CD4-positive, CD25-positive, alpha-beta regulatory T cell (primary cell): ENCODE results near the gene LDAH. TPM values are rescaled to one million over a fixed set of nuclear protein-coding genes. Genes with fewer than 3 reads are reported as not detected.

Source experiments
- ATAC-seq, 2 donors: fragments of 150-1000 bp; cut with Tn5 transposase; one replicate each; pipeline ENCODE4 v1.10.0; 2021; ENCODE audit warnings: low read depth in 2 of 2, moderate number of reproducible peaks in 2 of 2, moderate library complexity in 1 of 2
- DNase-seq, 3 donors: peaks; one replicate each; pipeline versions ENCODE4 v3.0.0 to v3.0.0-alpha.2; 2012 to 2022; ENCODE audit warnings: mixed read lengths in 1 of 3
- H3K27ac ChIP-seq: one replicate; pipeline ENCODE4 v1.7.0; 2013; ENCODE audit warnings: mild to moderate bottlenecking, low read length; ENCODE audit not compliant: insufficient read depth, poor library complexity, severe bottlenecking
- H3K27me3 ChIP-seq: one replicate; pipeline ENCODE4 v1.7.0; 2013; ENCODE audit warnings: low read length; ENCODE audit not compliant: control insufficient read depth, insufficient read depth
- H3K36me3 ChIP-seq: one replicate; pipeline ENCODE4 v1.7.0; 2013; ENCODE audit warnings: mild to moderate bottlenecking, low read length, moderate library complexity; ENCODE audit not compliant: control insufficient read depth, insufficient read depth
- H3K4me1 ChIP-seq: 2 replicates; pipeline ENCODE4 v1.7.0; 2013; ENCODE audit warnings: mild to moderate bottlenecking, low read length; ENCODE audit not compliant: insufficient read depth, control insufficient read depth, poor library complexity, severe bottlenecking
- H3K4me3 ChIP-seq: one replicate; pipeline ENCODE4 v1.7.0; 2013; ENCODE audit warnings: low read depth, mild to moderate bottlenecking, low read length, moderate library complexity
- H3K9me3 ChIP-seq, 2 experiments: 1 replicate in 1 of 2; 2 replicates in 1 of 2; pipeline ENCODE4 v1.7.0; 2013; ENCODE audit warnings: low read length in 2 of 2, mild to moderate bottlenecking in 1 of 2, moderate library complexity in 1 of 2; ENCODE audit not compliant: control insufficient read depth in 2 of 2
- H3K27ac Mint-ChIP-seq, 3 donors: one replicate each; pipeline ENCODE4 v1.8.0; 2020 to 2022; ENCODE audit warnings: mild to moderate bottlenecking in 3 of 3, mixed read lengths in 3 of 3, moderate library complexity in 2 of 3
- H3K27me3 Mint-ChIP-seq: one replicate; pipeline ENCODE4 v1.8.0; 2022; ENCODE audit warnings: mild to moderate bottlenecking, mixed read lengths
- H3K36me3 Mint-ChIP-seq: one replicate; pipeline ENCODE4 v1.8.0; 2020; ENCODE audit warnings: mixed read lengths
- H3K4me1 Mint-ChIP-seq, 4 donors: one replicate each; pipeline ENCODE4 v1.8.0; 2020 to 2022; ENCODE audit warnings: mixed read lengths in 4 of 4, mild to moderate bottlenecking in 1 of 4
- H3K4me3 Mint-ChIP-seq, 4 donors: one replicate each; pipeline ENCODE4 v1.8.0; 2020 to 2022; ENCODE audit warnings: mild to moderate bottlenecking in 4 of 4, mixed read lengths in 4 of 4, moderate library complexity in 3 of 4
- H3K9me3 Mint-ChIP-seq, 7 donors: one replicate each; pipeline ENCODE4 v1.8.0; 2020 to 2022; ENCODE audit warnings: mixed read lengths in 7 of 7, mild to moderate bottlenecking in 3 of 7, moderate library complexity in 2 of 7
- polyA plus RNA-seq, 4 donors: library from polyadenylated mRNA; unstranded; fragments of 300-500 nt; fragmentation: Illumina TruSeq; gene quantifications; one replicate each; pipeline ENCODE4 v1.2.3, GENCODE V29; 2021
- total RNA-seq: library from RNA; stranded (reverse); gene quantifications from one replicate; pipeline ENCODE4 v1.2.3, GENCODE V29; 2022

LDAH gene
- total and polyA plus RNA-seq, 5 donors from 2014 or later: 13.8 to 16.8 (median 14.9) TPM

DNA sequence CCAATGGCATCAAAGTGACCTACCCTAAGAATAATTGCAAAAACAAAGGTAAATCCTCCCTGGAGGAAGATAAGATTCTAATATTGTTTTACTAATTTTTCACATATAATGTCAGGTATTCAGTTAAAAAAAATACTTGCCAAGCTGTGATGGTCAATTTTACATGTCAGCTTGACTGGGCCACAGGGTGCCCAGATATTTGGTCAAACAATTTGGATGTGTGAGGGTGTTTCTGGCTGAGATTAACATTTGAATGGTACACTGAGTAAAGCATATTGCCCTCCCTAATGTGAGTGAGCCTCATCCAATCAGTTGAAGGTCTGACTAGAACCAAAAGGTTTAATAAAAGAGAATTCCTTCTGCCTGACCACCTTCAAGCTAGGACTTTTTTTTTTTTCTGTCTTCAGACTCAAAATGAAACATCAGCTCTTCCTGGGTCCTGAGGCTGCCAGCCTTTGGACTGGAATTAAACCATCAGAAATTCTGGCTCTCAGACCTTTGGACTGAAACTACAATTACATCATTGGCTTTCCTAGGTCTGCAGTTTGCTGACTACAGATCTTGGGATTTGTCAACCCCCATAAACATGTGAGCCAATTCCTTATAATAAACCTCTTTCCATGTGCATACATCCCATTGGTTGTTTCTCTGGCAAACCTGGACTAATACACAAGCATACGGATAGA lies 65.4 kb downstream of the LDAH start:
- H3K27ac ChIP-seq: no peak overlapping the region
- Mint-ChIP-seq H3K4me1 (peaks cover 0 to 14% (median 3%) of the 10 kb centered on the region in 4 donors), H3K36me3 (peaks cover 38% of the 10 kb centered on the region), H3K9me3 (peaks cover 0 to 6% (median 0%) of the 10 kb centered on the region in 7 donors), H3K4me3 (no peak overlapping the region), H3K27ac (no peak overlapping the region), H3K27me3 (no peaks in the 10 kb centered on the region)
- H3K4me1 ChIP-seq: no peaks in the 10 kb centered on the region
- no peak overlapping the region for H3K4me3 ChIP-seq
- ATAC-seq (no peak), DNase-seq (no peak)
- peaks cover 5% of the 10 kb centered on the region for H3K36me3 ChIP-seq
- no peaks in the 10 kb centered on the region for H3K27me3 ChIP-seq
- H3K9me3 ChIP-seq: peaks cover 0 to 3% of the 10 kb centered on the region in 2 experiments

DNA sequence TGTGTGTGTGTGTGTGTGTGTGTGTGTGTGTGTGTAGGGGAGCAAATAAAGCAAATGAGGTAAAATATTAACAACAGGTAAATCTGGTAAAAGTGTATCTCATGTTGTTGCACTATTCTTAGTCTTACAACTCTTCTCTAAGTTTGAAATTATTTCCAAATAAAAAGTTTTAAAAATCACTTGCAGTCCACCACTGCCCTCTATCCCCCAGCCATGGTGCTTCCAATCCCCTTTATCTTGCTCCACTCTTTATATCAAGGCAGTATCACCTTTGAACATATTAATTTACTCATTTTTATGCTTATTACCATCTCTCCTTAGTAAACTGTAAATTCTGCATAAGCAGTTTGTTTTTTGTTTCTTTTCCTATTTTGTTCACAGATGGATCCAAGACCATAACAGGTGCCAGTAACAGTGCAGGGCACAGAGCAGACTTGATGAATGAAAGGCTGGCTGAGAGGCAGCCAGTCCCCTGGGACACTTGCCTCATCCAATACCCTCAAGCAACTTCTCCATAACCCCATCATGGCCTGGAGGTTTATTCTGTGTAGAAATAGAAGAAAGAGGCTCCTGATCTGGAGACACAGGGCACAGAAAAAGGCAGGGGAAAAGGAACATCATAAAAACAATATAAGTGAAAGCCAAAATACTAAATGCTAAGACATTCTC lies 67.6 kb downstream of the LDAH start:
- Histone ChIP-seq H3K27me3 (no peaks in the 10 kb centered on the region), H3K4me1 (no peaks in the 10 kb centered on the region), H3K36me3 (peaks cover 9% of the 10 kb centered on the region), H3K27ac (no peak overlapping the region), H3K4me3 (no peak overlapping the region), H3K9me3 (peaks cover 0 to 4% of the 10 kb centered on the region in 2 experiments)
- DNase-seq (no peak), ATAC-seq (no peak)
- H3K9me3 Mint-ChIP-seq: peaks cover 0 to 4% (median 0%) of the 10 kb centered on the region in 7 donors
- H3K4me3 Mint-ChIP-seq: no peak overlapping the region
- peaks cover 0 to 11% (median 3%) of the 10 kb centered on the region in 4 donors for H3K4me1 Mint-ChIP-seq
- no peak overlapping the region for H3K27ac Mint-ChIP-seq
- peaks cover 37% of the 10 kb centered on the region for H3K36me3 Mint-ChIP-seq
- H3K27me3 Mint-ChIP-seq: no peaks in the 10 kb centered on the region

DNA sequence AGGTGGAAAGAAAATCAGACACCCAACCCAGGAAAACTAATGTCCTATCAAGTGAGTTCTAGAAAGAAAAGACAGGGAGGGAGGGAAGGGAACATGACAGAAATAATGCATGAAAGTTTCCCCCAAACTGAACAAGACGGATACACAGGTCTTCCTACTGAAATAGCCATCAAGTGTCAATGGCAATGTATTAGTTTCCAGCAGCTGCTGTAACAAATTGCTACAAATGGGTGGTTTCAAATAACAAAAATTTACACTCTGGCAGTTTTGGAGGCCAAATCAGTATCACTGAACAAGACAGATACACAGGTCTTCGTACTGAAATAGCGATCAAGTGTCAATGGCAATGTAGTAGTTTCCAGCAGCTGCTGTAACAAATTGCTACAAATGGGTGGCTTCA lies 70.6 kb downstream of the LDAH start:
- Histone ChIP-seq H3K27ac (no peak overlapping the region), H3K9me3 (peaks cover 0 to 4% of the 10 kb centered on the region in 2 experiments), H3K4me3 (no peak overlapping the region), H3K27me3 (no peaks in the 10 kb centered on the region), H3K36me3 (peaks cover 13% of the 10 kb centered on the region), H3K4me1 (no peaks in the 10 kb centered on the region)
- no peak overlapping the region for H3K27ac Mint-ChIP-seq
- H3K36me3 Mint-ChIP-seq: peaks cover 34% of the 10 kb centered on the region
- H3K4me3 Mint-ChIP-seq: no peak overlapping the region
- no peaks in the 10 kb centered on the region for H3K27me3 Mint-ChIP-seq
- ATAC-seq (no peak), DNase-seq (no peak)
- H3K4me1 Mint-ChIP-seq: peaks cover 0 to 4% (median under 1%) of the 10 kb centered on the region in 4 donors
- peaks cover 0 to 4% (median 0%) of the 10 kb centered on the region in 7 donors for H3K9me3 Mint-ChIP-seq

DNA sequence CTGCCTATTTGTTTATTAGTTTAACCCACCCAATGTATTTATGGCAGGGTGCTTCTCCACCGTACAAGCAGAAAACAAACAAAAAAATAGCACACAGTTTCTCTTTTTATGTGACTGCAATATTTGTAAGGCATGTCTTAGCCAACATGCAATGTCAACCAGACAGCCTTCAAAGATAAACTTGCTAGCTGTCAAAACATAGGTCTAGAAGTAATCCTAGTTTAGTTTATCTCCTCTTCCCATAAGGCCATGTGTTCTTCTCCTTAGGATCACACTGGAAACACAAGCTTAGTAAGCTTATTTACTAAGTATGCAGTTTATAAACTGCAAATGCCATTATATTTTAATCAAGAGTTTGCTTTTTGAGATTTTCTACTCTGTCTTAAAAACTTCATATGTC lies 75.6 kb downstream of the LDAH start:
- Histone ChIP-seq H3K4me3 (no peak overlapping the region), H3K4me1 (no peaks in the 10 kb centered on the region), H3K36me3 (peaks cover 8% of the 10 kb centered on the region), H3K27ac (no peak overlapping the region), H3K9me3 (no peaks in the 10 kb centered on the region), H3K27me3 (no peaks in the 10 kb centered on the region)
- Mint-ChIP-seq H3K4me1 (peaks cover 0 to 4% (median under 1%) of the 10 kb centered on the region in 4 donors), H3K27ac (no peak overlapping the region), H3K9me3 (peaks cover 0 to 2% (median 0%) of the 10 kb centered on the region in 7 donors), H3K27me3 (no peaks in the 10 kb centered on the region), H3K4me3 (no peak overlapping the region), H3K36me3 (peaks cover 28% of the 10 kb centered on the region)
- ATAC-seq (no peak), DNase-seq (no peak)

DNA sequence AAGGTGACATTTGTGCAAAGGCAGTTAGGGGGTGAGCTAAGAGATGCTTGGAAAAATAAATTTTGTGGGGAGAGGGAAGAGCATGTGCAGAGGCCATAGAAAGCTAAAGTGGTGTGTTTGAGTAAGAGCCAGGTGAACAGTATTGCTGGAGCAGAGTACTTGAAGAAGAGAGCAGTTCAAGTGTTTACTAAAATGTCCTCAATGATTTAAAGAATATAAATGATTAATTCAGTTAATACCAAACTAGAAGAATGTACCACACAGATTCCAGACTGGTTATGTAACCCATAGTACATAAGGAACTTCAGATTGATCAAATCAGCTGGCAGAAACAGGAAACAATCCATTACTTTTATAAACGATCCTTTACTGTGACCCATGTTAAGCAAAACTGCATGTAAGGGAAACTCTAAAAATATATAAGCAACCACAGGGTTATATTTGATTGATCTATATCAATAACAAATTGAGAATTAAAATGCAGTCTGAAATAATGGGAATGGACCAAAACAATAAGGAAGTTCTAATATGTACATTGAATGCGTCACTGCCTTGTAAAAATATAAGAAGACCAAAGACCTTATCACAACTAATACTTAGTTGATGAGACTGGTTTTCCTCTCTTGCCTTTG lies 76.9 kb downstream of the LDAH start:
- DNase-seq (no peak), ATAC-seq (no peak)
- Histone ChIP-seq H3K4me1 (no peaks in the 10 kb centered on the region), H3K27me3 (no peaks in the 10 kb centered on the region), H3K4me3 (no peak overlapping the region), H3K27ac (no peak overlapping the region), H3K9me3 (no peaks in the 10 kb centered on the region), H3K36me3 (peaks cover 6% of the 10 kb centered on the region)
- Mint-ChIP-seq H3K36me3 (peaks cover 34% of the 10 kb centered on the region), H3K4me3 (no peak overlapping the region), H3K9me3 (peaks cover 0 to 2% (median 0%) of the 10 kb centered on the region in 7 donors), H3K27ac (no peak overlapping the region), H3K4me1 (peaks cover 0 to 6% (median under 1%) of the 10 kb centered on the region in 4 donors), H3K27me3 (no peaks in the 10 kb centered on the region)

DNA sequence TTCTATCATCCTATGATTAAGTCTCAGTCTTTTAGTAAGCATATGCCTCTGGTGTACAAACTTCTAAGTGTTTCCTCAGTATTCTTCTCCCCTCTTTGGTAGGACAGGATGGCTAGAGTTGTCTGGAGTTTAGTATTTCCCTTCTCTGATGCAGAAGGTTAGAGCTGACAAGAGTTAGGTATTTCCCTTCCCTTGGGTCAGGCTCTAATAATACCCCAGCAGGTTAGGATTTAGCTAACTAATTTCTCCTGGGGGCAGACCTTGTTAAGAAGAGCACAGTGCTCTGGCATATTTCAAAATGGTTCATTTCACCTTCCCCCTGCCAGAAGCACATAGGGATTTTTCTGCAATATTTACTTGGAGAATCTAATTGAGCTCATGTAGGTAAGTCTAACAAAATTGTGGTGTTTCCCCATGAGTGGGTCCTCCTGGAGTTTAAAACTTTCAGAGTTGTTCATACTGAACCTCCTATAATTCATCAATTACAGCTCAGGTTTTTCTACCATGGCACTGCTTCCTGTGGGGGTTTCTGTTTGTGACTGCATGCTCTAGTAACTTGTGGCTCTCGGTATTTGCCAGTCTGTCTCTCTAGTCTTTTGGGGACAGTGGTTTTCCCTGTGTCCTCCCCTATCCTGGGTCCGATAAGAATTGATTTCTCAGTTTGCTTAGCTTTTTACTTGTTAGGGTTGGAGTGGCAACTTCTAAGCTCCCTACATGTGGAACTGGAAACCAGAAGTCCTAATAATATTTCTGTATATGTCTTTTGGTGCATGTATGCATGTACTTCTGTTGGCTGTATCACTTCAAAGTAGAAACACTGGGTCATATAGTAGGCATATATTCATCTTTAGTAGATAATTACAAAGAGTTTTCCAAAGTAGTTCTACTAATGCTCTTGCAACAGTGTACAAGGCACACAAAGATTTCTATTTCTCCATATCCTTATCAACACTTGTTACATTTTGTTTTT lies 78.2 kb downstream of the LDAH start:
- DNase-seq (no peak), ATAC-seq (no peak)
- peaks cover 3% of the 10 kb centered on the region for H3K36me3 ChIP-seq
- Mint-ChIP-seq H3K4me1 (peaks cover 0 to 6% (median under 1%) of the 10 kb centered on the region in 4 donors), H3K9me3 (peaks cover 0 to 2% (median 0%) of the 10 kb centered on the region in 7 donors), H3K27me3 (no peaks in the 10 kb centered on the region), H3K27ac (no peak overlapping the region), H3K4me3 (no peak overlapping the region), H3K36me3 (peaks cover 34% of the 10 kb centered on the region)
- H3K27ac ChIP-seq: no peak overlapping the region
- H3K9me3 ChIP-seq: no peaks in the 10 kb centered on the region
- H3K27me3 ChIP-seq: no peaks in the 10 kb centered on the region
- no peaks in the 10 kb centered on the region for H3K4me1 ChIP-seq
- H3K4me3 ChIP-seq: no peak overlapping the region

DNA sequence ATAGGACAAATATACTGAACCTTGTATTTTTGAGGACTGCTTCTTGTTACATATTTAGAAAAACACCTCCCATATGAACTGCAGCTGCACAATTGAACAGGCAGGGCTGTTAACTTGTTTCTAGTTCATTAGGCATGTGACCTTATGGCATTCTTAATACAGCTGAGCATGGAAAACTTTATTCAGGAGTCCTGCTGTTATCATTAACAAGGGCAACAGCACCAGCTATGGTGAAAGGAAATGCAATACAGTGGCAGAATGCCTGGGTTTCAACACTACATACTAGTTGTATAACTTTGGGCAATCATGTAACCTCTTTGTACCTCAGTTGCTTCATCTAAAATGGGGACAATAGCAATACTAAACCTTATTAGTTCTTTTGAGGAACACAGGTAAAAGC lies 84.1 kb downstream of the LDAH start:
- H3K27me3 ChIP-seq: no peaks in the 10 kb centered on the region
- H3K27me3 Mint-ChIP-seq: no peaks in the 10 kb centered on the region
- no peak overlapping the region for H3K4me3 ChIP-seq
- peaks cover 64% of the 10 kb centered on the region for H3K36me3 Mint-ChIP-seq
- H3K9me3 ChIP-seq: no peaks in the 10 kb centered on the region
- H3K4me1 Mint-ChIP-seq: peaks cover 0 to 15% (median 1%) of the 10 kb centered on the region in 4 donors
- no peak for DNase-seq
- peaks cover 0 to under 1% (median 0%) of the 10 kb centered on the region in 7 donors for H3K9me3 Mint-ChIP-seq
- H3K4me1 ChIP-seq: no peaks in the 10 kb centered on the region
- no peak overlapping the region for H3K27ac ChIP-seq
- no peaks in the 10 kb centered on the region for H3K36me3 ChIP-seq
- ATAC-seq: no peak
- no peak overlapping the region for H3K27ac Mint-ChIP-seq
- H3K4me3 Mint-ChIP-seq: no peak overlapping the region
